SK-N-SH treated with all-trans-retinoic acid at 6 μM for 48 hours (cell line): ENCODE measurements around the gene SEMA4D.

Experiments
- ATAC-seq: fragments of 200-7000 bp; cut with Tn5 transposase; 3 replicates; pipeline ENCODE4 v1.9.1; 2020; ENCODE audit warnings: mild to moderate bottlenecking, moderate library complexity
- ARNTL ChIP-seq: fragments of 450-650 bp; formaldehyde crosslinking; IDR thresholded peaks from 2 replicates; pipeline ENCODE4 v1.5.0; 2020; ENCODE audit warnings: low read depth, mild to moderate bottlenecking, moderate library complexity, borderline replicate concordance
- BACH2 ChIP-seq: fragments of 250-450 bp; sonication (Bioruptor Pico); IDR thresholded peaks from 2 replicates; pipeline ENCODE4 v1.9.0; 2021; ENCODE audit warnings: mild to moderate bottlenecking, borderline replicate concordance
- CSDC2 ChIP-seq: fragments of 250-450 bp; sonication (Bioruptor Pico); IDR thresholded peaks from 2 replicates; pipeline ENCODE4 v1.5.0; 2020; ENCODE audit warnings: mild to moderate bottlenecking, moderate library complexity
- ESRRG ChIP-seq: fragments of 250-450 bp; sonication (Bioruptor Pico); IDR thresholded peaks from 2 replicates; pipeline ENCODE4 v1.6.1; 2021; ENCODE audit warnings: mild to moderate bottlenecking
- GLIS3 ChIP-seq: fragments of 250-450 bp; sonication (Bioruptor Pico); IDR thresholded peaks from 2 replicates; pipeline ENCODE4 v1.5.0; 2020; ENCODE audit warnings: mild to moderate bottlenecking, moderate library complexity
- ISL1 ChIP-seq: fragments of 250-450 bp; sonication (Bioruptor Pico); IDR thresholded peaks from 2 replicates; pipeline ENCODE4 v2.1.2; 2022; ENCODE audit warnings: mild to moderate bottlenecking, moderate library complexity
- OSR1 ChIP-seq: fragments of 250-450 bp; sonication (Bioruptor Pico); IDR thresholded peaks from 2 replicates; pipeline ENCODE4 v1.8.0; 2022; ENCODE audit warnings: moderate library complexity, mild to moderate bottlenecking, inconsistent platforms
- PPARA ChIP-seq: fragments of 250-450 bp; sonication (Bioruptor Pico); IDR thresholded peaks from 2 replicates; pipeline ENCODE4 v1.5.0; 2020; ENCODE audit warnings: mild to moderate bottlenecking, borderline replicate concordance
- RARB ChIP-seq: fragments of 250-450 bp; sonication (Bioruptor Pico); IDR thresholded peaks from 2 replicates; pipeline ENCODE4 v1.8.0; 2021; ENCODE audit warnings: mild to moderate bottlenecking, moderate library complexity
- SNAI2 ChIP-seq: fragments of 250-450 bp; sonication (Bioruptor Pico); IDR thresholded peaks from 2 replicates; pipeline ENCODE4 v1.5.0; 2020; ENCODE audit warnings: mild to moderate bottlenecking, moderate library complexity
- TCF4 ChIP-seq: fragments of 250-450 bp; sonication (Bioruptor Pico); IDR thresholded peaks from 2 replicates; pipeline ENCODE4 v1.8.0; 2021; ENCODE audit warnings: mild to moderate bottlenecking, moderate library complexity, borderline replicate concordance
- TOX ChIP-seq: fragments of 250-450 bp; sonication (Bioruptor Pico); IDR thresholded peaks from 2 replicates; pipeline ENCODE4 v1.8.0; 2021; ENCODE audit warnings: mild to moderate bottlenecking, moderate library complexity, borderline replicate concordance
- ZC3H10 ChIP-seq: fragments of 250-450 bp; sonication (Bioruptor Pico); IDR thresholded peaks from 2 replicates; pipeline ENCODE4 v1.5.1; 2021; ENCODE audit warnings: mild to moderate bottlenecking, moderate library complexity
- ZFP3 ChIP-seq: fragments of 250-450 bp; sonication (Bioruptor Pico); IDR thresholded peaks from 2 replicates; pipeline ENCODE4 v1.5.0; 2020; ENCODE audit warnings: mild to moderate bottlenecking, moderate library complexity
- ZFP30 ChIP-seq: fragments of 450-650 bp; formaldehyde crosslinking; IDR thresholded peaks from 2 replicates; pipeline ENCODE4 v1.5.0; 2022; ENCODE audit warnings: mild to moderate bottlenecking, moderate library complexity
- ZNF70 ChIP-seq: fragments of 450-650 bp; formaldehyde crosslinking; IDR thresholded peaks from 2 replicates; pipeline ENCODE4 v1.5.0; 2020; ENCODE audit warnings: mild to moderate bottlenecking, moderate library complexity
- ZNF8 ChIP-seq: fragments of 450-650 bp; formaldehyde crosslinking; IDR thresholded peaks from 2 replicates; pipeline ENCODE4 v1.5.0; 2020; ENCODE audit warnings: mild to moderate bottlenecking, moderate library complexity
- TF ChIP-seq, protein P1 (sequence below): fragments of 250-450 bp; sonication (Bioruptor Pico); IDR thresholded peaks from 2 replicates; pipeline ENCODE4 v1.8.0; 2020; ENCODE audit warnings: mild to moderate bottlenecking, moderate library complexity, borderline replicate concordance
- TF ChIP-seq, protein P2 (sequence below): fragments of 250-450 bp; sonication (Bioruptor Pico); IDR thresholded peaks from 2 replicates; pipeline ENCODE4 v1.5.1; 2020; ENCODE audit warnings: low read depth, mild to moderate bottlenecking, moderate library complexity
- TF ChIP-seq, protein P3 (sequence below): fragments of 250-450 bp; sonication (Bioruptor Pico); IDR thresholded peaks from 2 replicates; pipeline ENCODE4 v1.5.0; 2020; ENCODE audit warnings: mild to moderate bottlenecking, moderate library complexity
- TF ChIP-seq, protein P4 (sequence below): fragments of 250-450 bp; sonication (Bioruptor Pico); IDR thresholded peaks from 2 replicates; pipeline ENCODE4 v1.5.1; 2021; ENCODE audit warnings: mild to moderate bottlenecking, moderate library complexity
- TF ChIP-seq, protein P5 (sequence below): fragments of 250-450 bp; sonication (Bioruptor Pico); IDR thresholded peaks from 2 replicates; pipeline ENCODE4 v1.8.0; 2021; ENCODE audit warnings: low read depth, mild to moderate bottlenecking, moderate library complexity, borderline replicate concordance

The SEMA4D gene

DNA sequence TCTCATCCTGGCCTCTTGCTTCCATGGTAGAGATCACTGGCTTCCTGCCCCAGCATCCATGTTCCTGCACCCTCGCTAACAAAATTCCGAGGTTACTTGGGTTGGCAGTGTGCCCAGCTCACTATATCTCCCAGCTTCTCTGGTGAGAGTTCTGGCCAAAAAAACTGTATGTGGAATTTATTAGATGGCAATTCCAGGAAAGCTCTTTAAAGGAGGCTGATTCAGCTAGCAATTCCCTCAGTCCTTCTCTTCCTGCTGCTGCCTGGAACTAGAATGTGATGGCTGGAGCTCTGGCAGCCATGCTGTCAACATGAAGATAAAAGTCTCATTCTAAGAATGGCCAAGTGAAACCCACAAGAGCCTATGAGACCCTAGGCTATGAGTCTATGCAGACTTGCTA, 90.8 kb downstream of the SEMA4D start:
- no peak for ATAC-seq
- TF ChIP-seq ARNTL (CRISPR knock-in tag) = no peak
- TF ChIP-seq ESRRG (CRISPR knock-in tag) = no peak
- TF ChIP-seq ZFP30 = no peak
- TF ChIP-seq ZNF8 = no peak
- TF ChIP-seq, protein P1, sequence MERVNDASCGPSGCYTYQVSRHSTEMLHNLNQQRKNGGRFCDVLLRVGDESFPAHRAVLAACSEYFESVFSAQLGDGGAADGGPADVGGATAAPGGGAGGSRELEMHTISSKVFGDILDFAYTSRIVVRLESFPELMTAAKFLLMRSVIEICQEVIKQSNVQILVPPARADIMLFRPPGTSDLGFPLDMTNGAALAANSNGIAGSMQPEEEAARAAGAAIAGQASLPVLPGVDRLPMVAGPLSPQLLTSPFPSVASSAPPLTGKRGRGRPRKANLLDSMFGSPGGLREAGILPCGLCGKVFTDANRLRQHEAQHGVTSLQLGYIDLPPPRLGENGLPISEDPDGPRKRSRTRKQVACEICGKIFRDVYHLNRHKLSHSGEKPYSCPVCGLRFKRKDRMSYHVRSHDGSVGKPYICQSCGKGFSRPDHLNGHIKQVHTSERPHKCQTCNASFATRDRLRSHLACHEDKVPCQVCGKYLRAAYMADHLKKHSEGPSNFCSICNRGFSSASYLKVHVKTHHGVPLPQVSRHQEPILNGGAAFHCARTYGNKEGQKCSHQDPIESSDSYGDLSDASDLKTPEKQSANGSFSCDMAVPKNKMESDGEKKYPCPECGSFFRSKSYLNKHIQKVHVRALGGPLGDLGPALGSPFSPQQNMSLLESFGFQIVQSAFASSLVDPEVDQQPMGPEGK (CRISPR knock-in tag) = no peak
- no peak for TF ChIP-seq TOX
- no peak for TF ChIP-seq TCF4 (CRISPR knock-in tag)
- no peak for TF ChIP-seq ZC3H10 (CRISPR knock-in tag)
- no peak for TF ChIP-seq ZNF70 (CRISPR knock-in tag)
- TF ChIP-seq, protein P2, sequence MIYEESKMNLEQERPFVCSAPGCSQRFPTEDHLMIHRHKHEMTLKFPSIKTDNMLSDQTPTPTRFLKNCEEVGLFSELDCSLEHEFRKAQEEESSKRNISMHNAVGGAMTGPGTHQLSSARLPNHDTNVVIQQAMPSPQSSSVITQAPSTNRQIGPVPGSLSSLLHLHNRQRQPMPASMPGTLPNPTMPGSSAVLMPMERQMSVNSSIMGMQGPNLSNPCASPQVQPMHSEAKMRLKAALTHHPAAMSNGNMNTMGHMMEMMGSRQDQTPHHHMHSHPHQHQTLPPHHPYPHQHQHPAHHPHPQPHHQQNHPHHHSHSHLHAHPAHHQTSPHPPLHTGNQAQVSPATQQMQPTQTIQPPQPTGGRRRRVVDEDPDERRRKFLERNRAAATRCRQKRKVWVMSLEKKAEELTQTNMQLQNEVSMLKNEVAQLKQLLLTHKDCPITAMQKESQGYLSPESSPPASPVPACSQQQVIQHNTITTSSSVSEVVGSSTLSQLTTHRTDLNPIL (CRISPR knock-in tag) = no peak
- TF ChIP-seq GLIS3 (CRISPR knock-in tag) = no peak
- TF ChIP-seq OSR1 (CRISPR knock-in tag) = no peak
- no peak for TF ChIP-seq PPARA (CRISPR knock-in tag)
- TF ChIP-seq ZFP3 (CRISPR knock-in tag) = no peak
- TF ChIP-seq, protein P3, sequence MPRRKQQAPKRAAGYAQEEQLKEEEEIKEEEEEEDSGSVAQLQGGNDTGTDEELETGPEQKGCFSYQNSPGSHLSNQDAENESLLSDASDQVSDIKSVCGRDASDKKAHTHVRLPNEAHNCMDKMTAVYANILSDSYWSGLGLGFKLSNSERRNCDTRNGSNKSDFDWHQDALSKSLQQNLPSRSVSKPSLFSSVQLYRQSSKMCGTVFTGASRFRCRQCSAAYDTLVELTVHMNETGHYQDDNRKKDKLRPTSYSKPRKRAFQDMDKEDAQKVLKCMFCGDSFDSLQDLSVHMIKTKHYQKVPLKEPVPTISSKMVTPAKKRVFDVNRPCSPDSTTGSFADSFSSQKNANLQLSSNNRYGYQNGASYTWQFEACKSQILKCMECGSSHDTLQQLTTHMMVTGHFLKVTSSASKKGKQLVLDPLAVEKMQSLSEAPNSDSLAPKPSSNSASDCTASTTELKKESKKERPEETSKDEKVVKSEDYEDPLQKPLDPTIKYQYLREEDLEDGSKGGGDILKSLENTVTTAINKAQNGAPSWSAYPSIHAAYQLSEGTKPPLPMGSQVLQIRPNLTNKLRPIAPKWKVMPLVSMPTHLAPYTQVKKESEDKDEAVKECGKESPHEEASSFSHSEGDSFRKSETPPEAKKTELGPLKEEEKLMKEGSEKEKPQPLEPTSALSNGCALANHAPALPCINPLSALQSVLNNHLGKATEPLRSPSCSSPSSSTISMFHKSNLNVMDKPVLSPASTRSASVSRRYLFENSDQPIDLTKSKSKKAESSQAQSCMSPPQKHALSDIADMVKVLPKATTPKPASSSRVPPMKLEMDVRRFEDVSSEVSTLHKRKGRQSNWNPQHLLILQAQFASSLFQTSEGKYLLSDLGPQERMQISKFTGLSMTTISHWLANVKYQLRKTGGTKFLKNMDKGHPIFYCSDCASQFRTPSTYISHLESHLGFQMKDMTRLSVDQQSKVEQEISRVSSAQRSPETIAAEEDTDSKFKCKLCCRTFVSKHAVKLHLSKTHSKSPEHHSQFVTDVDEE (CRISPR knock-in tag) = no peak

DNA sequence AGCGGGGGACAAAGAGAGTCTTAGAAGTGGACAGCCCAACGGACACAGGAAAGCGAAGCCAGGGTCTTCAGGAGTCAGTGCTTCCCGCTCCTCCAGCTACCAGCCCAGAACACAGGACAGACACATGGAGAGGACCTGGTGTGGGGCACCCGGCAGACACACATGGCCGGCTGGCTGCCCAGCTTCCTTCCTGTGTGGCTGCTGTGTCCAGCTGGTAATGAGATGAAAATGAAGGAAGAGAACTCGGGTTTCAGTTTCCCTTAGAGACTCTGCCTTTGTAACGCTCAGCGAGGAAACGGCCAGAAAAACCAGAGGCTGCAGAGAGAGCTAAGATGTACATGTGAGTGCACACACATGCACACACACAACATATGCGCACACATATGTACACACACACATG, 92.1 kb downstream of the SEMA4D start:
- TF ChIP-seq SNAI2 (CRISPR knock-in tag) (no peak), ZNF70 (CRISPR knock-in tag) (no peak), ARNTL (CRISPR knock-in tag) (no peak), GLIS3 (CRISPR knock-in tag) (no peak), BACH2 (CRISPR knock-in tag) (no peak), OSR1 (CRISPR knock-in tag) (no peak), ZNF8 (no peak), ISL1 (CRISPR knock-in tag) (no peak), RARB (CRISPR knock-in tag) (no peak), CSDC2 (no peak), PPARA (CRISPR knock-in tag) (no peak)
- TF ChIP-seq, protein P4, sequence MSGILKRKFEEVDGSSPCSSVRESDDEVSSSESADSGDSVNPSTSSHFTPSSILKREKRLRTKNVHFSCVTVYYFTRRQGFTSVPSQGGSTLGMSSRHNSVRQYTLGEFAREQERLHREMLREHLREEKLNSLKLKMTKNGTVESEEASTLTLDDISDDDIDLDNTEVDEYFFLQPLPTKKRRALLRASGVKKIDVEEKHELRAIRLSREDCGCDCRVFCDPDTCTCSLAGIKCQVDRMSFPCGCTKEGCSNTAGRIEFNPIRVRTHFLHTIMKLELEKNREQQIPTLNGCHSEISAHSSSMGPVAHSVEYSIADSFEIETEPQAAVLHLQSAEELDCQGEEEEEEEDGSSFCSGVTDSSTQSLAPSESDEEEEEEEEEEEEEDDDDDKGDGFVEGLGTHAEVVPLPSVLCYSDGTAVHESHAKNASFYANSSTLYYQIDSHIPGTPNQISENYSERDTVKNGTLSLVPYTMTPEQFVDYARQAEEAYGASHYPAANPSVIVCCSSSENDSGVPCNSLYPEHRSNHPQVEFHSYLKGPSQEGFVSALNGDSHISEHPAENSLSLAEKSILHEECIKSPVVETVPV (CRISPR knock-in tag) = no peak
- TF ChIP-seq, protein P5, sequence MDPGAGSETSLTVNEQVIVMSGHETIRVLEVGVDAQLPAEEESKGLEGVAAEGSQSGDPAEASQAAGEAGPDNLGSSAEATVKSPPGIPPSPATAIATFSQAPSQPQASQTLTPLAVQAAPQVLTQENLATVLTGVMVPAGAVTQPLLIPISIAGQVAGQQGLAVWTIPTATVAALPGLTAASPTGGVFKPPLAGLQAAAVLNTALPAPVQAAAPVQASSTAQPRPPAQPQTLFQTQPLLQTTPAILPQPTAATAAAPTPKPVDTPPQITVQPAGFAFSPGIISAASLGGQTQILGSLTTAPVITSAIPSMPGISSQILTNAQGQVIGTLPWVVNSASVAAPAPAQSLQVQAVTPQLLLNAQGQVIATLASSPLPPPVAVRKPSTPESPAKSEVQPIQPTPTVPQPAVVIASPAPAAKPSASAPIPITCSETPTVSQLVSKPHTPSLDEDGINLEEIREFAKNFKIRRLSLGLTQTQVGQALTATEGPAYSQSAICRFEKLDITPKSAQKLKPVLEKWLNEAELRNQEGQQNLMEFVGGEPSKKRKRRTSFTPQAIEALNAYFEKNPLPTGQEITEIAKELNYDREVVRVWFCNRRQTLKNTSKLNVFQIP = no peak
- TF ChIP-seq, protein P1 (CRISPR knock-in tag) = no peak
- ATAC-seq = no peak; the same call in 2 of the 3 replicates
